MG63 (cell line): ENCODE measurements around the gene CHID1. TPM values are rescaled to one million over a fixed set of nuclear protein-coding genes. Genes with fewer than 3 reads are reported as not detected.

ENCODE experiments used
- DNase-seq: peaks from one replicate; pipeline ENCODE4 v3.0.0-alpha.2; 2020
- H3K27me3 ChIP-seq: fragments of 250-450 bp; sonication (Bioruptor Pico); 2 replicates; pipeline ENCODE4 v1.5.1; 2020; ENCODE audit warnings: mild to moderate bottlenecking, moderate library complexity
- H3K36me3 ChIP-seq: fragments of 250-450 bp; sonication (Bioruptor Pico); 2 replicates; pipeline ENCODE4 v1.5.1; 2020; ENCODE audit warnings: mild to moderate bottlenecking, moderate library complexity
- H3K4me3 ChIP-seq: fragments of 250-450 bp; sonication (Bioruptor Pico); 2 replicates; pipeline ENCODE4 v1.5.1; 2020; ENCODE audit warnings: mild to moderate bottlenecking, moderate library complexity
- H3K9me3 ChIP-seq: fragments of 250-450 bp; sonication (Bioruptor Pico); 2 replicates; pipeline ENCODE4 v1.5.1; 2020; ENCODE audit warnings: mild to moderate bottlenecking, moderate library complexity
- total RNA-seq: library from RNA; depleted of rRNA; stranded (reverse); fragments of >200 nt; shearing (Covaris generic); gene quantifications from 2 replicates; pipeline ENCODE4 v1.2.3, GENCODE V29; 2014; ENCODE audit warnings: low replicate concordance

The CHID1 gene
- total RNA-seq, 1 experiment from 2014 or later, result 139 TPM

- H3K36me3 ChIP-seq, result peaks cover 66% of the 10 kb centered on the region
- DNase-seq, result no peak
- no peak overlapping the region for H3K4me3 ChIP-seq
- no peaks in the 10 kb centered on the region for H3K27me3 ChIP-seq
- no peaks in the 10 kb centered on the region for H3K9me3 ChIP-seq
Observed at GRCh38 chr11:863910-864827, 46.4 kb downstream of the CHID1 start.

DNA sequence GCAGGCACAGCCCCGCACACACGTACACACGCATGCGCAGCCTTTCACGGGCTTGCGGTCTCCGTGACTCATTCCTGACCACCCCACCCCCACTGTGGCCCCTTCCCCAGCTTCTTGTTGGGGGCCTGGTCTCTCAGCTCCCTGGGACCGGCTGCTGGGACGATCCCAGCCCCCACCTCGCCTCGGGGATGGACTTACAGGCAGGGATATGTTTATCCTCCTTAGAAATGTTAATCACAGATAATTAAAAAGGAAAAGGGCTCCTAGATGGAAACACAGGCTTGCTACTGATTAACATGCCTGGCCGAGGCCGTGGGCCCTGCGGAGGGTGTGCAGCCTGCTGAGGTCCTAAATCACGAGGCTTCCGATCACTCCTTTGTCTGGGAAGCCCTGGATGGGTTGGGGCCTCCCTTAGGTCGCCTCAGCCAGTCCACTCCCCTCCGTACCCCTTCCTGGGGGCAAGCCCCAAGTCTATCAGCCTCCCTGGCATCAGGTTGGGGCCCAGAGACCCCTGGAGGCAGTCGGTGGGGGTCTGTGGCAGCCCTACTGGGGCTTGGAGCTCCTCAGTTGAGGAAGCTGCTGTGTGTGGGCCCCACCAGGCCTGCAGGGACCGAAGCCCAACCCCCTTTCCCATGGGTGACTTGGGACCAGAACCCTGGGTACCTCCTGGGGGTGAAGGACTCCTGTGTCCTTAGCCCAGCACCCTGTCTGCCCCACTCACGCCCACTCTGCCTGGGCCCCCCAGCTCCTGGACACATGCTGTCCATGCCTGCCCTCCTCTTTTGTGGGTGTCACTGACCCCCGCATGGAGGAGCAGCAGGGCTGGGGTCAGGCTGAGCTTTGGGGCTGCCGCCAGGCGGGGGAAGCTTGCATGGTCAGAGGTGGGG, 47.3 kb downstream of the CHID1 start:
- Histone ChIP-seq H3K27me3 (no peaks in the 10 kb centered on the region), H3K4me3 (no peak overlapping the region), H3K9me3 (no peaks in the 10 kb centered on the region), H3K36me3 (peaks cover 58% of the 10 kb centered on the region)
- no peak for DNase-seq

- H3K9me3 ChIP-seq, result no peaks in the 10 kb centered on the region
- peaks cover 65% of the 10 kb centered on the region for H3K36me3 ChIP-seq
- DNase-seq, result no peak
- H3K27me3 ChIP-seq, result no peaks in the 10 kb centered on the region
- H3K4me3 ChIP-seq, result no peak overlapping the region
Observed at GRCh38 chr11:862696-863022, 48.0 kb downstream of the CHID1 start.

- Histone ChIP-seq H3K36me3 (peaks cover 66% of the 10 kb centered on the region), H3K9me3 (no peaks in the 10 kb centered on the region), H3K27me3 (no peaks in the 10 kb centered on the region), H3K4me3 (no peak overlapping the region)
- DNase-seq, result no peak
Observed at GRCh38 chr11:862081-862661, 48.4 kb downstream of the CHID1 start.

- Histone ChIP-seq H3K36me3 (peaks cover 64% of the 10 kb centered on the region), H3K27me3 (no peaks in the 10 kb centered on the region), H3K4me3 (no peak overlapping the region), H3K9me3 (no peaks in the 10 kb centered on the region)
- DNase-seq, result no peak
Observed at GRCh38 chr11:861105-861479, 49.5 kb downstream of the CHID1 start.

GRCh38 chr11:860234-861104, 50.1 kb downstream of the CHID1 start:
- DNase-seq, result no peak
- Histone ChIP-seq H3K9me3 (no peaks in the 10 kb centered on the region), H3K27me3 (no peaks in the 10 kb centered on the region), H3K4me3 (no peak overlapping the region), H3K36me3 (peaks cover 63% of the 10 kb centered on the region)

- H3K4me3 ChIP-seq, result no peak overlapping the region
- H3K27me3 ChIP-seq, result no peaks in the 10 kb centered on the region
- H3K36me3 ChIP-seq, result peaks cover 60% of the 10 kb centered on the region
- DNase-seq, result no peak
- no peaks in the 10 kb centered on the region for H3K9me3 ChIP-seq
Observed at GRCh38 chr11:859394-860131, 51.0 kb downstream of the CHID1 start.

GRCh38 chr11:858762-859339, 51.8 kb downstream of the CHID1 start:
- Histone ChIP-seq H3K27me3 (no peaks in the 10 kb centered on the region), H3K4me3 (no peak overlapping the region), H3K9me3 (no peaks in the 10 kb centered on the region), H3K36me3 (peaks cover 62% of the 10 kb centered on the region)
- DNase-seq, result no peak

GRCh38 chr11:858053-858761, 52.4 kb downstream of the CHID1 start:
- Histone ChIP-seq H3K9me3 (no peaks in the 10 kb centered on the region), H3K27me3 (no peaks in the 10 kb centered on the region), H3K4me3 (no peak overlapping the region), H3K36me3 (peaks cover 57% of the 10 kb centered on the region)
- DNase-seq, result no peak

- DNase-seq, result no peak
Observed at GRCh38 chr11:856397-856796, 54.2 kb downstream of the CHID1 start.

DNA sequence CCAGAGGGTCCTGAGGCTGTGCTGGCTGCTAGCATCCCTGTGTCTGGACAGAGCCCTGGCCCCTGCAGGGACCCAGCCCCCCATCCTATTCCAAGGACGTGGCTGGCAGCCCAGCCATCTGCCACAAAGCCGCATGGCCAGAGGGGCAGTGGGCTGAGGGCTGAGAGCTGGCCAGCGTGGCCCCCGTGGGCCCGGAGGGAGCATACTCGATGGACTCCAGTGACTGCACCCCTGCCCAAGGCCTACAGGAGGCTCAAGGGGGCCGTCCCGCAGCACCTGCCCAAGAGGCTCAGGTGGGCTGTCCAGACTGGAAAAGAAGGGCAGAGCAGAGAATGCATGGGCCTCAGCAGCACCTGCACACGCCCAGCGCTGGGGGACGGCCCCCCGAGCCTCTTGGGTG, 54.8 kb downstream of the CHID1 start:
- Histone ChIP-seq H3K4me3 (no peak overlapping the region), H3K36me3 (peaks cover 60% of the 10 kb centered on the region), H3K9me3 (no peaks in the 10 kb centered on the region), H3K27me3 (no peaks in the 10 kb centered on the region)
- DNase-seq, result no peak

More at GRCh38 chr11:856397-856796, 54.2 kb downstream of the CHID1 start:
- Histone ChIP-seq H3K9me3 (no peaks in the 10 kb centered on the region), H3K36me3 (peaks cover 57% of the 10 kb centered on the region), H3K27me3 (no peaks in the 10 kb centered on the region), H3K4me3 (no peak overlapping the region)

- Histone ChIP-seq H3K9me3 (no peaks in the 10 kb centered on the region), H3K27me3 (no peaks in the 10 kb centered on the region), H3K4me3 (no peak overlapping the region), H3K36me3 (peaks cover 60% of the 10 kb centered on the region)
- no peak for DNase-seq
Observed at GRCh38 chr11:855330-855674, 55.3 kb downstream of the CHID1 start.

GRCh38 chr11:854601-855329, 55.8 kb downstream of the CHID1 start:
- no peak for DNase-seq
- H3K27me3 ChIP-seq, result no peaks in the 10 kb centered on the region
- H3K9me3 ChIP-seq, result no peaks in the 10 kb centered on the region
- H3K36me3 ChIP-seq, result peaks cover 58% of the 10 kb centered on the region
- no peak overlapping the region for H3K4me3 ChIP-seq

GRCh38 chr11:853682-854448, 56.7 kb downstream of the CHID1 start:
- Histone ChIP-seq H3K36me3 (peaks cover 59% of the 10 kb centered on the region), H3K4me3 (no peak overlapping the region), H3K27me3 (no peaks in the 10 kb centered on the region), H3K9me3 (no peaks in the 10 kb centered on the region)
- no peak for DNase-seq
